Bone marrow (tissue), 2 donors: ENCODE results near the gene AGAP5.

Source experiments
- DNase-seq, 2 donors: peaks; one replicate each; lab custom pipeline; 2025; lab: John Stamatoyannopoulos, UW

AGAP5 gene

GRCh38 chr10:73653701-73654100, 44.2 kb downstream of the AGAP5 start:
- DNase-seq, result no peak

DNA sequence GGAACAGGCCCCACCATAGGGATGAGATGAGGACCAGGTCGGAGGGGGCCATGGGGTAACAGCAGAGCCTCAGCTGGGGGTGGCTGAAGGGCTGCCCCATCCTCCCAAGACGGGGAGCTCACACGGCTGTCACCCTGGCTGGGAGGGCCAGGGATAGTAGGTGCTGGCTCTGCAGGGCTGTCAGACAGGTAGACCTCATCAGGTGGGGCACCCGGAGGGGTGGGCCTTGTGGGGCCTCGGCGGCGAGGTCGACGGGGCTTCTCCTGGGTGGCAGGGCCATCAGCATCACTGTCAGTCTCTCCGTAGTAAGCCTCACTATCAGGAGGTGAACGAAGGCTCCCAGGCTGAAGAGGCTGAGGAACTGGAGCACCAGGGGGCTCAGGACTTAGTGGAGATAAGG, 44.7 kb downstream of the AGAP5 start:
- DNase-seq, result no peak

- DNase-seq, result no peak
These were observed 47.2 kb downstream of the AGAP5 start for GRCh38 chr10:73650537-73651331.

DNA sequence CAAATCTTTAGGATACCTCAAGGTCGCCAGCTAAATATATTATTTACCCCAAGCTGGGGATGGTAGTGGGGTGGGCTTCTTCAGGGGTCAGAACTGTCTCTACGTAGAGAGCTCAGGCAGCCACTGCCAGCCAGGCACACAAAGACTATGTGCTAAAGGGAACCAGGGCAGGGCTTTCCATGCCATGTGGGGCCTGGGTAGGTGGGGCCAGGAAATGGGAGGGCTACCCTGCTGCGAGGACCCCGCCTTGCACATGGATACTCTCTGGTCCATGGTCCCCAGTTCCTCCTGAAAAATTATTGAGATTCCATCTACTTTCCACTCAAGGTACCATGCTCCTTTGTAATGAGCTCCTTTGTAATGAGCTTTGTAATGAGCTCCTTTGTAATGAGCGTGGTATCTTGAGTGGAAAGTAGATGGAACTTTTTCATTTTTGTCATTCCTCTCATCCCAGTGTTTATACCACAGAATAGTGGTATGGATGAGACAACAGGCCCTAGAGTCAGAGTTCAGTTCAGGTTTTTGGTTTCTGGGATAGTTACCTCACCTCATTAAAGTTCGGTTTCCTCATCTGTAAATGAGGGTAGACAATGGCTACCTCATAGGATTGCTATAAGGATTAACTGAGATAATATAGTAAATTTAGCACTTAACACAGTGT, 47.9 kb downstream of the AGAP5 start:
- no peak for DNase-seq

DNA sequence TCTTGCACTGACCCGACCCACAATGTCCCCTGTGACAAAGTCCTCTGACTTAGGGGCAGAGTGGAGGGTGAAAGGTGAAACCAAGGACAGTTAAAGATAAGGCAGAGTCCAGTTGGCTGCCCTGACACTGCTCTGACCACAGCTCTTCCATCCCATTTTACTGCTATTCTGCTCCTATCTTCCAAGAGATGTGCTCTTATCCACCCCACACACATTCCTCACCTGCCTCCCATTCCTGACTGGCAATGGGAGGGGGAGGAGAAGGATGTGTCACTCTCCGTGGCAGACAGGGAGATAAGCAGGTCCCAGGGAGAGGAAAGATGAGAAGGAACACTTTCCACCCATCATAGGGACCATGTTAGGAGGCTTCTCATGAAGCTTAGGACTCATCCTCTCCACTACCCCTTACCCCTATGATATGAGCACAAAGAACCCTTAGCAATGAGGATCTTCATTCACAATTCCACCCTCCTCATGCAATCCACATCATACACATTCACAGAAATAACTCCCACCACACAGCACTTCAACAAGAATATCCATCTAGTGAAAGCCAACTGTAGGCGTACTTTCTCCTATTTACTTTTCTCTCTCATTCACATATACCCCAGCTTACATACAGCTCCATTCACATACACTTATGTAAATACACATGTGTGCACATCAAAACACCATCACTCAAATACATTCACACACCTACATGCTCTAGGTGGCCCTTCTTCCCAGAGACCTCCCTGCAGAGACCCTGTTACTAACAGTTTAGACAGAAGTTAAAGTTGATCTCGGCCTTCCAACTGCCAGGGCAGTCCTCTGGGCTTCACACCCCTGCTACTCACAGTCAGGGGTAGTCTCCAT, 48.7 kb downstream of the AGAP5 start:
- DNase-seq, result no peak

- no peak for DNase-seq
These were observed 49.8 kb downstream of the AGAP5 start for GRCh38 chr10:73647875-73648651.

DNA sequence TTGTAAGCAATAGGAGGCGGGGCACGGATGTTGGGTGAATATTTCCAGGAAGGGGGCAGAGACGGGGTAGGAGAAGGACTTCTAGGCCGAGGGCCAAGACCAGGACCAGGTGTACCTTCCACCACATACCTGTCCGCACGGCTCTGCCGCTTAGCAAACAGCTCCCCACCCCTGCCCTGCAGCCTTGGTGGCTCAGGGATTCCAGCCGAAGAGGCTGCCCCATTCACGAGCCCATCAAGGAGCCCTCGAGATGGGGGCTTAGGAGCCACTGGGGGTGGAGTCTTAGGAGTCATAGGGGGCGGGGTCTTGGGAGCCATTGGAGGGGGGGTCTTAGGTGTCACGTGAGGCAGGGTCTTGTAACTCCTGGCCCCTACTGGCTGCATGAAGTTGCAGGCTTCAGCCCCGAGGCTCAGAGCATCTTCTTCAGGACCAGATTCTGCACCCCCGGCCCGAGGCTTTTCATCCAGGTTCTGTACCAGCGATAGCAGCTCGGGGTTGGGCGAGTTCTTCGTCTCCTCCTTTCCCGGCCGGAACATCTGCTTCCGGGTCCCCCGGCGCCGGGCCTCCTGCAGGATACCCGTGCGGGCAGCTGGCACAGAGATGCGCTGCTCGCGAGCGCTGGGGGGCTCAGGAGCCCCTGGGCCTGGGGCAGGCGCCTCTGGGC, 50.6 kb downstream of the AGAP5 start:
- peak; percentile 10 to 34 for DNase-seq

GRCh38 chr10:73646598-73647041, 51.3 kb downstream of the AGAP5 start:
- no peak for DNase-seq

- DNase-seq, result no peak
These were observed 52.7 kb downstream of the AGAP5 start for GRCh38 chr10:73645251-73645650.

DNA sequence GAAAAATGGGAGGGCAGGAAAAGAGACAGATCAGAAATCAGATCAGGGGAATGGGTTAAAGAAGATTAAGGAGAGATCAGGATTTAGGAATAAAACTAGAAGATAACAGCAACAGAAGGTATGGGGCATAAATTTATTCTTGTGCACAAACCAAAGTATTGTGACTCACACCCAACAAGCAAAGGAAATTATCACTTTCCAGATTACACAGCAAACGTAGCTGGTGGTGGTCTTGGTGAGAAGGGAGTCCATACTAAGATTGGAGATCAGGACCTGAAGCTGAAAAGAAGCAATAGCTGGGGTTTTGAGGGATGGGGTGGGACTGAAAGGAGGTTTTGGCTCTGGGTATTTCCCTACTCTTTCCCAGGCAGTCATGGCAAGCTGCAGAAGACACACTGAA, 53.1 kb downstream of the AGAP5 start:
- no peak for DNase-seq

- DNase-seq, result peak in 1 of 2 donors; percentile 70
These were observed 53.7 kb downstream of the AGAP5 start for GRCh38 chr10:73644015-73644743.

DNA sequence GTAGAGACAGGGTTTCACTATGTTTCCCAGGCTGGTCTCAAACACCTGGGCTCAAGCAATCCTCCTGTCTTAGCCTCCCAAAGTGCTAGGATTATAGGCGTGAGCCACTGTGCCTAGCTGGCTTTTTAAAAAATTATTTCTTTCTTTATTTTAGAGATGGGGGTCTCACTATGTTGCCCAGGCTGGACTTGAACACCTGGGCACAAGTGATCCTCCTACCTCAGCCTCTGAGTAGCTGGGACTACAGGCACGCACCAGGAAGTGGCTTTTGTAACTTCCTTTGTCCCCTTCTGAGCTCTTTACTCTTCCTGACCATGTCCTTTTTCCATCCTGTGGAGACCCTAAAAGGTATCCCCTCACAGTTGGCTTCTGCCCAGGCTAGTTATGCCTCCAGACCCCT, 54.5 kb downstream of the AGAP5 start:
- no peak for DNase-seq

DNA sequence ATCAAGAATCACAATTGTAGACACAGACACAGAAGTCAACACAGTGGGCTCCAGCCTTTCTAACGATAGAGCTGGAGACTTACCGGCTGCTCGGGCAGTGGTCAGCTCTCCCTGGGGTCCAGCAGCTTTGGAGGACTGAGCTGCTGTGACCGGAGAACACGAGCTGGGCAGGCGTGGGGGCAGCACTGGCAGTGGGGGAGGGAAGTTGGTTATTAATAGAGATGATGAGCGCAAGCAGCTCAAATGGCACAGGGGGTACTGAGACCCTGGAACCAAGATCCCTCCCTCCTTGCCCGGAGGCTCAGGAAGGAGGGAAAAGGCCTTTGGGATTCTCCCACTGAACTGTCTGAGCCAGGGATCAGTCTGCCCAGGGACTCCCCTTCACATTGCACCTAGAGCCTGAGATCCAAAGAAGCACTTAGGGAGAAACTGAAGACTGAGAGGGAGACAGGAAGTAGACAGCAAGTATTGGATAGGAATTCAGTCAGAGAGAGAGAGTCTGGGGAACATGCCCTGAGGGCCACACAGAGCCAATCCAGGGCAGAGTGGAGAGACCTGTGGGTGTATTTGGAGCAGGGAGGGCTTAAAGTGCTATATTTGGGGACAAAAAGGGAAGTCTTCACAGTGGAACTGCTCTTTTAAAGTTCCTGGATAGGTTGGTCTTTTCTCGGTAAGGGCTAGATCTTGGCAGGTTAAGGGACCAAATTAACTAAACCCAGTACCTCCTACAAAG, 56.4 kb downstream of the AGAP5 start, which contains the start of gene MYOZ1:
Gene MYOZ1 (minus strand): TSS at position 147 of the 733 bp plus-strand sequence. CDS start 1,457 bp downstream, outside the sequence.
- DNase-seq, result peak in 1 of 2 donors; percentile 51

DNA sequence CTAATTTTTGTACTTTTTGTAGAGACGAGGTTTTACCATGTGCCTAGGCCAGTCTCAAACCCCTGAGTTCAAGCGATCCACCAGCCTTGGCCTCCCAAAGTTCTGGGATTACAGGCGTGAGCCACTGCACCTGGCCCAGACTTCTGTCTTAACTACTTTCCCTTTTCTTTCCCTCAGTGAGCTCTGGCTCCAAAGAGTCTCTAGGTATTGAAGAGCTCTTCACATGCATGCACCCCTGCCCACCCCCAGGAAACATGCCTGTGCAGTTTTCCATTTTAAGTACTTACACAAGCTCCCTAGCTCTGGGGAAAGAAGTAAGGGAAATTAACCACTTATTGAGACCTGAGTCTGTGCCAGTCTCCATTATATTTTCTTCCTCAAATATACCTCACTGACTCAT, 58.6 kb downstream of the AGAP5 start:
- no peak for DNase-seq

GRCh38 chr10:73635781-73636180, 62.1 kb downstream of the AGAP5 start:
- DNase-seq, result no peak

GRCh38 chr10:73634421-73634820, 63.5 kb downstream of the AGAP5 start:
- no peak for DNase-seq

DNA sequence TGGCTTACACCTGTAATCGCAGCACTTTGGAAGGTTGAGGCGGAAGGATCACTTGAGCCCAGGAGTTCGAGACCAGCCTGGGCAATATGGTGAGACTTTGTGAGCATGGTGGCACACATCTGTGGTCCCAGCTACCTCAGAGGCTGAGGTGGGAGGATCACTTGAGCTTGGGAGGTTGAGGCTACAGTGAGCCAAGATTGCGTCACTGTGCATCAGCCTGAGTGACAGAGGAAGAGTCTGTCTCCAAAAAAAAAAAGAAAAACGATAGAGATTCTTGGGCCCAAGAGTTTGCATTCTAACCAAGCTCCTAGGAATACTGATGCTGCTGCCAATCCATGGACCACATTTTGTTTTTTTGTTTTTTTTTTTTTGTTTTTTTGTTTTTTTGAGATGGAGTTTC, 68.7 kb downstream of the AGAP5 start:
- DNase-seq, result no peak

GRCh38 chr10:73628405-73628804, 69.5 kb downstream of the AGAP5 start:
- DNase-seq, result no peak

DNA sequence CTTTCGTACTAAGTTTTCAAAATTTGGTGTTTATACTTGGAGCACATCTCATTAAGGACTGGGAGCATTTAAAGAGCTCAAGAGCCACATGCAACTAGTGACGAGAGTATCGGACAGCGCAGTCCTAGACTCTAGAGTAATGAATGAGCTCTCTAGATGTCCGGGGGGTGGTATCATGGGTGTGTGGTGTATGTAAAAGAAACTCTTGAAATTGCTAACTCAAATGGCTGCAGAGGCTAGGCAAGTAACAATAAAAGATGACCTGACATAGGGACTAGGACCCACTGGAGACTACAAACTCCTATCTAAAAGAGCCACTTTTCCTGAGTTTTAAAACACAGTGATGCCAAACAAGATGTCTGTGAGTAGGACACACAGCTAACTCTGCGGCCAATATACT, 70.6 kb downstream of the AGAP5 start:
- DNase-seq, result no peak
